Activated naive CD4-positive, alpha-beta T cell treated with anti-CD3 and anti-CD28 coated beads, Interleukin-2, amount 50 U/mL, for 72 hours (primary cell): ENCODE measurements around the gene NUP205. TPM values are rescaled to one million over a fixed set of nuclear protein-coding genes. Genes with fewer than 3 reads are reported as not detected.

Source experiments
- ATAC-seq, 2 donors: fragments of 150-1000 bp; cut with Tn5 transposase; 2 replicates each; pipeline ENCODE4 v1.10.0; 2021; ENCODE audit warnings: mild to moderate bottlenecking in 2 of 2, moderate library complexity in 2 of 2
- DNase-seq, 2 donors: peaks; one replicate each; pipeline ENCODE4 v3.0.0; 2021 to 2022; ENCODE audit warnings: low spot score in 2 of 2
- H3K27ac Mint-ChIP-seq, 2 donors: one replicate each; pipeline ENCODE4 v1.8.0; 2022; ENCODE audit warnings: mild to moderate bottlenecking in 2 of 2, mixed read lengths in 2 of 2
- H3K36me3 Mint-ChIP-seq, 2 donors: one replicate each; pipeline ENCODE4 v1.8.0; 2022; ENCODE audit warnings: mixed read lengths in 2 of 2
- H3K9me3 Mint-ChIP-seq, 2 donors: one replicate each; pipeline ENCODE4 v1.8.0; 2022; ENCODE audit warnings: mixed read lengths in 2 of 2
- total RNA-seq, 2 donors: library from RNA; stranded (reverse); gene quantifications; one replicate each; pipeline ENCODE4 v1.2.3, GENCODE V29; 2022

The NUP205 gene
- total RNA-seq, result 100 to 1,000 TPM in 1 of 2 donors, 10 to 100 TPM in 1; 61.5 to 156 TPM

GRCh38 chr7:135557455-135558336, at the start of gene NUP205:
TSS of gene NUP205 (plus strand) at chr7:135557917. CDS start at chr7:135557945, 28 bp downstream.
- ATAC-seq (peak; percentile 76 to 86), DNase-seq (peak; percentile 77 to 83)
- Mint-ChIP-seq H3K9me3 (no peaks in the 10 kb centered on the region), H3K36me3 (peaks cover 0 to 11% of the 10 kb centered on the region in 2 donors), H3K27ac (no peak within 1 kb of the TSS)

GRCh38 chr7:135508883-135509588, 48.7 kb upstream of the NUP205 start:
- DNase-seq, result peak in 1 of 2 donors; percentile 38
- peak; percentile 4 to 12 for ATAC-seq
- Mint-ChIP-seq H3K9me3 (no peaks in the 10 kb centered on the region), H3K36me3 (no peaks in the 10 kb centered on the region), H3K27ac (no peak overlapping the region)

- no peaks in the 10 kb centered on the region for H3K9me3 Mint-ChIP-seq
- no peak for DNase-seq
- H3K27ac Mint-ChIP-seq, result no peak overlapping the region
- no peaks in the 10 kb centered on the region for H3K36me3 Mint-ChIP-seq
- ATAC-seq, result no peak
Observed at GRCh38 chr7:135509589-135509838, 48.2 kb upstream of the NUP205 start.

GRCh38 chr7:135509839-135510591, 47.7 kb upstream of the NUP205 start, which contains the start of gene CNOT4:
TSS of gene CNOT4 (minus strand) at chr7:135510102. CDS start at chr7:135438331, 71,771 bp downstream.
- Mint-ChIP-seq H3K9me3 (no peaks in the 10 kb centered on the region), H3K27ac (no peak within 1 kb of the TSS), H3K36me3 (no peaks in the 10 kb centered on the region)
- ATAC-seq, result peak; percentile 93 to 97
- DNase-seq, result peak; percentile 83 to 92

GRCh38 chr7:135510592-135511183, 47.0 kb upstream of the NUP205 start:
- DNase-seq, result peak in 1 of 2 donors; percentile 6
- Mint-ChIP-seq H3K36me3 (no peaks in the 10 kb centered on the region), H3K27ac (no peak overlapping the region), H3K9me3 (no peaks in the 10 kb centered on the region)
- no peak for ATAC-seq

- Mint-ChIP-seq H3K36me3 (no peaks in the 10 kb centered on the region), H3K9me3 (no peaks in the 10 kb centered on the region), H3K27ac (no peak overlapping the region)
- peak in 1 of 2 donors; percentile 25 for DNase-seq
- peak in 1 of 2 donors; percentile 19 for ATAC-seq
Observed at GRCh38 chr7:135512135-135512887, 45.4 kb upstream of the NUP205 start.

- Mint-ChIP-seq H3K27ac (no peak overlapping the region), H3K9me3 (no peaks in the 10 kb centered on the region), H3K36me3 (no peaks in the 10 kb centered on the region)
- no peak for ATAC-seq
- no peak for DNase-seq
Observed at GRCh38 chr7:135514856-135515255, 42.9 kb upstream of the NUP205 start.

- no peak for ATAC-seq
- DNase-seq, result no peak
- Mint-ChIP-seq H3K27ac (no peak overlapping the region), H3K9me3 (no peaks in the 10 kb centered on the region), H3K36me3 (no peaks in the 10 kb centered on the region)
Observed at GRCh38 chr7:135517060-135517459, 40.7 kb upstream of the NUP205 start.

- ATAC-seq (no peak), DNase-seq (no peak)
- Mint-ChIP-seq H3K27ac (no peak overlapping the region), H3K9me3 (no peaks in the 10 kb centered on the region), H3K36me3 (no peaks in the 10 kb centered on the region)
Observed at GRCh38 chr7:135518748-135519147, 39.0 kb upstream of the NUP205 start.

- Mint-ChIP-seq H3K9me3 (no peaks in the 10 kb centered on the region), H3K27ac (no peak overlapping the region), H3K36me3 (no peaks in the 10 kb centered on the region)
- DNase-seq (no peak), ATAC-seq (no peak)
Observed at GRCh38 chr7:135519233-135519688, 38.5 kb upstream of the NUP205 start.

- Mint-ChIP-seq H3K9me3 (no peaks in the 10 kb centered on the region), H3K27ac (no peak overlapping the region), H3K36me3 (no peaks in the 10 kb centered on the region)
- no peak for ATAC-seq
- no peak for DNase-seq
Observed at GRCh38 chr7:135519871-135520270, 37.8 kb upstream of the NUP205 start.

GRCh38 chr7:135522509-135522908, 35.2 kb upstream of the NUP205 start:
- no peaks in the 10 kb centered on the region for H3K36me3 Mint-ChIP-seq
- no peak for ATAC-seq
- no peak for DNase-seq
- no peaks in the 10 kb centered on the region for H3K9me3 Mint-ChIP-seq
- no peak overlapping the region for H3K27ac Mint-ChIP-seq

GRCh38 chr7:135523146-135523545, 34.6 kb upstream of the NUP205 start:
- ATAC-seq, result no peak
- no peak for DNase-seq
- no peaks in the 10 kb centered on the region for H3K9me3 Mint-ChIP-seq
- H3K36me3 Mint-ChIP-seq, result no peaks in the 10 kb centered on the region
- H3K27ac Mint-ChIP-seq, result no peak overlapping the region

- H3K36me3 Mint-ChIP-seq, result no peaks in the 10 kb centered on the region
- ATAC-seq, result no peak
- H3K27ac Mint-ChIP-seq, result no peak overlapping the region
- no peaks in the 10 kb centered on the region for H3K9me3 Mint-ChIP-seq
- no peak for DNase-seq
Observed at GRCh38 chr7:135525426-135525825, 32.3 kb upstream of the NUP205 start.

GRCh38 chr7:135527025-135527424, 30.7 kb upstream of the NUP205 start:
- ATAC-seq, result no peak
- Mint-ChIP-seq H3K27ac (no peak overlapping the region), H3K36me3 (no peaks in the 10 kb centered on the region), H3K9me3 (no peaks in the 10 kb centered on the region)
- DNase-seq, result no peak

GRCh38 chr7:135536150-135536549, 21.6 kb upstream of the NUP205 start:
- no peak for DNase-seq
- Mint-ChIP-seq H3K9me3 (no peaks in the 10 kb centered on the region), H3K27ac (no peak overlapping the region), H3K36me3 (no peaks in the 10 kb centered on the region)
- ATAC-seq, result no peak
